K562 (cell line): ENCODE data around the gene NDUFC2. TPM values are rescaled to one million over a fixed set of nuclear protein-coding genes. Genes with fewer than 3 reads are reported as not detected.

Experiments used
- DACH1 ChIP-seq: fragments of 450-650 bp; IDR thresholded peaks from 2 replicates; pipeline ENCODE4 v1.6.1; 2018; ENCODE audit not compliant: partially characterized antibody
- FOXP1 ChIP-seq: sonication (generic); formaldehyde crosslinking; IDR thresholded peaks from 2 replicates; pipeline ENCODE4 v1.8.0; 2022; ENCODE audit warnings: mild to moderate bottlenecking, missing genetic modification reagents
- GTF2F1 ChIP-seq: IDR thresholded peaks from 2 replicates; pipeline ENCODE4 v1.6.1; 2011; ENCODE audit warnings: low read depth, low read length, improper control_type of control experiment
- PHF20 ChIP-seq: fragments of 450-650 bp; IDR thresholded peaks from 2 replicates; pipeline ENCODE4 v1.6.1; 2018; ENCODE audit not compliant: partially characterized antibody
- SIN3A ChIP-seq, 2 experiments: fragments of 150-350 bp in 1 of 2; IDR thresholded peaks; 2 replicates each; pipeline ENCODE4 v1.6.1; 2011 to 2016; ENCODE audit warnings: borderline replicate concordance in 2 of 2, low read depth in 2 of 2, low read length in 2 of 2, mild to moderate bottlenecking in 2 of 2, moderate library complexity in 2 of 2; ENCODE audit not compliant: control insufficient read depth in 1 of 2
- SMARCE1 ChIP-seq: fragments of 450-650 bp; IDR thresholded peaks from 2 replicates; pipeline ENCODE4 v1.7.1; 2016; ENCODE audit warnings: mild to moderate bottlenecking
- U2AF1 ChIP-seq: fragments of 200-400 bp; formaldehyde crosslinking; optimal IDR thresholded peaks from 2 replicates; pipeline ENCODE3; 2017; ENCODE audit warnings: mild to moderate bottlenecking, low read depth, low read length, moderate library complexity
- ZNF184 ChIP-seq: sonication (generic); formaldehyde crosslinking; IDR thresholded peaks from 2 replicates; pipeline ENCODE4 v1.5.0; 2020; ENCODE audit warnings: missing genetic modification reagents
- polyA plus RNA-seq, 8 experiments: library from polyadenylated mRNA; depleted of rRNA in 4 of 8; stranded (reverse) in 5 of 8; unstranded in 3 of 8; fragments of >200 nt; fragmentation: Nextera tagmentation in 2 of 8; fragmentation: Illumina TruSeq in 1 of 8; extraction: Ambion mirVana in 2 of 8; extraction: Trizol in 1 of 8; gene quantifications; 2 replicates each; pipeline versions ENCODE4 v1.2.1 to v1.2.3, GENCODE V29; 2011 to 2014; ENCODE audit warnings: inconsistent platforms in 1 of 8, missing spikeins in 1 of 8
- total RNA-seq, 7 experiments: library from RNA; depleted of rRNA in 6 of 7; stranded (reverse); fragments of >200 nt in 6 of 7; fragmentation: Illumina TruSeq in 2 of 7; extraction: Trizol in 2 of 7; gene quantifications; 2 replicates each; pipeline versions ENCODE4 v1.2.1 to v1.2.3, GENCODE V29; 2011 to 2021; ENCODE audit warnings: low replicate concordance in 1 of 7
- TF ChIP-seq, protein P1 (sequence below): fragments of 450-650 bp; IDR thresholded peaks from 2 replicates; pipeline ENCODE4 v1.6.1; 2014; ENCODE audit warnings: low read depth, mild to moderate bottlenecking, moderate library complexity, borderline replicate concordance
- TF ChIP-seq, protein P2 (sequence below): sonication (generic); formaldehyde crosslinking; IDR thresholded peaks from 2 replicates; pipeline ENCODE4 v1.8.1; 2023; ENCODE audit warnings: mild to moderate bottlenecking, missing genetic modification reagents
- TF ChIP-seq, protein P3 (sequence below): fragments of 200-600 bp; sonication (generic); IDR thresholded peaks from one replicate; pipeline ENCODE4 v1.6.1; 2012; ENCODE audit warnings: mild to moderate bottlenecking, low read depth, low read length, inconsistent platforms
- TF ChIP-seq, protein P4 (sequence below): fragments of 250-450 bp; sonication (Bioruptor Pico); IDR thresholded peaks from 2 replicates; pipeline ENCODE4 v1.8.0; 2021; ENCODE audit warnings: borderline replicate concordance, mild to moderate bottlenecking, moderate library complexity; ENCODE audit not compliant: poor library complexity, severe bottlenecking

NDUFC2 gene
- total and polyA plus RNA-seq, 9 of the 15 experiments (the other 6 are each of a cell fraction or from before 2014, with no cell fraction given), result 168 to 1,119 (median 442) TPM

DNA sequence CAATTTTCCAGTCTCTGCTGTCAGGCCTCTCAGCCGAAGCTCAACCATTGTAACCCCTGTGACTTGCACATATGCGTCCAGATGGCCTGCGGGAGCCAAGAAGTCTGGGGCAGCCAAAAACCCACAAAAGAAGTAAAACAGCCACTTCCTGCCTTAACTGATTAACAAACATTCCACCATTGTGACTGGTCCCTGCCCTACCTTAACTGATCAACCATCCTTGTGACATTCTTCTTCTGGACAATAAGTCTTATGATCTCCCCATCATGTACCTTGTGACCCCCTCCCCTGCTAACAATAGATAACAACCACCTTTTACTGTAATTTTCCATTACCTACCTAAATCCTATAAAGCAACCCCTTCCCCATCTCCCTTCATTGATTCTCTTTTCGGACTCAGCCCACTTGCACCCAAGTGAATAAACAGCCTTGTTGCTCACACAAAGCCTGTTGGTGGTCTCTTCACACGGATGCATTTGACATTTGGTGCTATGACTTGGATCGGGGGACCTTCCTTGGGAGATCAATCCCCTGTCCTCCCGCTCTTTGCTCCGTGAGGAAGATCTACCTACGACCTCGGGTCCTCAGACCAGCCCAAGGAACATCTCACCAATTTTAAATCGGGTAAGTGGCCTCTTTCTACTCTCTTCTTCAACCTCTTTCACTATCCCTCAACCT is 1.3 kb upstream of the NDUFC2 start (continued):
- TF ChIP-seq GTF2F1 (no peak), DACH1 (no peak), SMARCE1 (peak; percentile 70; the same call in 1 of the 2 replicates), FOXP1 (CRISPR knock-in tag) (no peak), PHF20 (no peak), U2AF1 (no peak), ZNF184 (no peak), SIN3A (IDR thresholded peaks at IDR 0.05; ENCODE audit: borderline replicate concordance in 2 of 2, control insufficient read depth in 1 of 2, low read depth in 2 of 2, low read length in 2 of 2) (no peak)
- TF ChIP-seq, protein P1, sequence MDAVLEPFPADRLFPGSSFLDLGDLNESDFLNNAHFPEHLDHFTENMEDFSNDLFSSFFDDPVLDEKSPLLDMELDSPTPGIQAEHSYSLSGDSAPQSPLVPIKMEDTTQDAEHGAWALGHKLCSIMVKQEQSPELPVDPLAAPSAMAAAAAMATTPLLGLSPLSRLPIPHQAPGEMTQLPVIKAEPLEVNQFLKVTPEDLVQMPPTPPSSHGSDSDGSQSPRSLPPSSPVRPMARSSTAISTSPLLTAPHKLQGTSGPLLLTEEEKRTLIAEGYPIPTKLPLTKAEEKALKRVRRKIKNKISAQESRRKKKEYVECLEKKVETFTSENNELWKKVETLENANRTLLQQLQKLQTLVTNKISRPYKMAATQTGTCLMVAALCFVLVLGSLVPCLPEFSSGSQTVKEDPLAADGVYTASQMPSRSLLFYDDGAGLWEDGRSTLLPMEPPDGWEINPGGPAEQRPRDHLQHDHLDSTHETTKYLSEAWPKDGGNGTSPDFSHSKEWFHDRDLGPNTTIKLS, result no peak
- TF ChIP-seq, protein P2, sequence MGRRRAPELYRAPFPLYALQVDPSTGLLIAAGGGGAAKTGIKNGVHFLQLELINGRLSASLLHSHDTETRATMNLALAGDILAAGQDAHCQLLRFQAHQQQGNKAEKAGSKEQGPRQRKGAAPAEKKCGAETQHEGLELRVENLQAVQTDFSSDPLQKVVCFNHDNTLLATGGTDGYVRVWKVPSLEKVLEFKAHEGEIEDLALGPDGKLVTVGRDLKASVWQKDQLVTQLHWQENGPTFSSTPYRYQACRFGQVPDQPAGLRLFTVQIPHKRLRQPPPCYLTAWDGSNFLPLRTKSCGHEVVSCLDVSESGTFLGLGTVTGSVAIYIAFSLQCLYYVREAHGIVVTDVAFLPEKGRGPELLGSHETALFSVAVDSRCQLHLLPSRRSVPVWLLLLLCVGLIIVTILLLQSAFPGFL, result no peak
- TF ChIP-seq, protein P3, sequence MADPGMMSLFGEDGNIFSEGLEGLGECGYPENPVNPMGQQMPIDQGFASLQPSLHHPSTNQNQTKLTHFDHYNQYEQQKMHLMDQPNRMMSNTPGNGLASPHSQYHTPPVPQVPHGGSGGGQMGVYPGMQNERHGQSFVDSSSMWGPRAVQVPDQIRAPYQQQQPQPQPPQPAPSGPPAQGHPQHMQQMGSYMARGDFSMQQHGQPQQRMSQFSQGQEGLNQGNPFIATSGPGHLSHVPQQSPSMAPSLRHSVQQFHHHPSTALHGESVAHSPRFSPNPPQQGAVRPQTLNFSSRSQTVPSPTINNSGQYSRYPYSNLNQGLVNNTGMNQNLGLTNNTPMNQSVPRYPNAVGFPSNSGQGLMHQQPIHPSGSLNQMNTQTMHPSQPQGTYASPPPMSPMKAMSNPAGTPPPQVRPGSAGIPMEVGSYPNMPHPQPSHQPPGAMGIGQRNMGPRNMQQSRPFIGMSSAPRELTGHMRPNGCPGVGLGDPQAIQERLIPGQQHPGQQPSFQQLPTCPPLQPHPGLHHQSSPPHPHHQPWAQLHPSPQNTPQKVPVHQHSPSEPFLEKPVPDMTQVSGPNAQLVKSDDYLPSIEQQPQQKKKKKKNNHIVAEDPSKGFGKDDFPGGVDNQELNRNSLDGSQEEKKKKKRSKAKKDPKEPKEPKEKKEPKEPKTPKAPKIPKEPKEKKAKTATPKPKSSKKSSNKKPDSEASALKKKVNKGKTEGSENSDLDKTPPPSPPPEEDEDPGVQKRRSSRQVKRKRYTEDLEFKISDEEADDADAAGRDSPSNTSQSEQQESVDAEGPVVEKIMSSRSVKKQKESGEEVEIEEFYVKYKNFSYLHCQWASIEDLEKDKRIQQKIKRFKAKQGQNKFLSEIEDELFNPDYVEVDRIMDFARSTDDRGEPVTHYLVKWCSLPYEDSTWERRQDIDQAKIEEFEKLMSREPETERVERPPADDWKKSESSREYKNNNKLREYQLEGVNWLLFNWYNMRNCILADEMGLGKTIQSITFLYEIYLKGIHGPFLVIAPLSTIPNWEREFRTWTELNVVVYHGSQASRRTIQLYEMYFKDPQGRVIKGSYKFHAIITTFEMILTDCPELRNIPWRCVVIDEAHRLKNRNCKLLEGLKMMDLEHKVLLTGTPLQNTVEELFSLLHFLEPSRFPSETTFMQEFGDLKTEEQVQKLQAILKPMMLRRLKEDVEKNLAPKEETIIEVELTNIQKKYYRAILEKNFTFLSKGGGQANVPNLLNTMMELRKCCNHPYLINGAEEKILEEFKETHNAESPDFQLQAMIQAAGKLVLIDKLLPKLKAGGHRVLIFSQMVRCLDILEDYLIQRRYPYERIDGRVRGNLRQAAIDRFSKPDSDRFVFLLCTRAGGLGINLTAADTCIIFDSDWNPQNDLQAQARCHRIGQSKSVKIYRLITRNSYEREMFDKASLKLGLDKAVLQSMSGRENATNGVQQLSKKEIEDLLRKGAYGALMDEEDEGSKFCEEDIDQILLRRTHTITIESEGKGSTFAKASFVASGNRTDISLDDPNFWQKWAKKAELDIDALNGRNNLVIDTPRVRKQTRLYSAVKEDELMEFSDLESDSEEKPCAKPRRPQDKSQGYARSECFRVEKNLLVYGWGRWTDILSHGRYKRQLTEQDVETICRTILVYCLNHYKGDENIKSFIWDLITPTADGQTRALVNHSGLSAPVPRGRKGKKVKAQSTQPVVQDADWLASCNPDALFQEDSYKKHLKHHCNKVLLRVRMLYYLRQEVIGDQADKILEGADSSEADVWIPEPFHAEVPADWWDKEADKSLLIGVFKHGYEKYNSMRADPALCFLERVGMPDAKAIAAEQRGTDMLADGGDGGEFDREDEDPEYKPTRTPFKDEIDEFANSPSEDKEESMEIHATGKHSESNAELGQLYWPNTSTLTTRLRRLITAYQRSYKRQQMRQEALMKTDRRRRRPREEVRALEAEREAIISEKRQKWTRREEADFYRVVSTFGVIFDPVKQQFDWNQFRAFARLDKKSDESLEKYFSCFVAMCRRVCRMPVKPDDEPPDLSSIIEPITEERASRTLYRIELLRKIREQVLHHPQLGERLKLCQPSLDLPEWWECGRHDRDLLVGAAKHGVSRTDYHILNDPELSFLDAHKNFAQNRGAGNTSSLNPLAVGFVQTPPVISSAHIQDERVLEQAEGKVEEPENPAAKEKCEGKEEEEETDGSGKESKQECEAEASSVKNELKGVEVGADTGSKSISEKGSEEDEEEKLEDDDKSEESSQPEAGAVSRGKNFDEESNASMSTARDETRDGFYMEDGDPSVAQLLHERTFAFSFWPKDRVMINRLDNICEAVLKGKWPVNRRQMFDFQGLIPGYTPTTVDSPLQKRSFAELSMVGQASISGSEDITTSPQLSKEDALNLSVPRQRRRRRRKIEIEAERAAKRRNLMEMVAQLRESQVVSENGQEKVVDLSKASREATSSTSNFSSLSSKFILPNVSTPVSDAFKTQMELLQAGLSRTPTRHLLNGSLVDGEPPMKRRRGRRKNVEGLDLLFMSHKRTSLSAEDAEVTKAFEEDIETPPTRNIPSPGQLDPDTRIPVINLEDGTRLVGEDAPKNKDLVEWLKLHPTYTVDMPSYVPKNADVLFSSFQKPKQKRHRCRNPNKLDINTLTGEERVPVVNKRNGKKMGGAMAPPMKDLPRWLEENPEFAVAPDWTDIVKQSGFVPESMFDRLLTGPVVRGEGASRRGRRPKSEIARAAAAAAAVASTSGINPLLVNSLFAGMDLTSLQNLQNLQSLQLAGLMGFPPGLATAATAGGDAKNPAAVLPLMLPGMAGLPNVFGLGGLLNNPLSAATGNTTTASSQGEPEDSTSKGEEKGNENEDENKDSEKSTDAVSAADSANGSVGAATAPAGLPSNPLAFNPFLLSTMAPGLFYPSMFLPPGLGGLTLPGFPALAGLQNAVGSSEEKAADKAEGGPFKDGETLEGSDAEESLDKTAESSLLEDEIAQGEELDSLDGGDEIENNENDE, result no peak
- TF ChIP-seq, protein P4, sequence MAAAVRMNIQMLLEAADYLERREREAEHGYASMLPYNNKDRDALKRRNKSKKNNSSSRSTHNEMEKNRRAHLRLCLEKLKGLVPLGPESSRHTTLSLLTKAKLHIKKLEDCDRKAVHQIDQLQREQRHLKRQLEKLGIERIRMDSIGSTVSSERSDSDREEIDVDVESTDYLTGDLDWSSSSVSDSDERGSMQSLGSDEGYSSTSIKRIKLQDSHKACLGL (CRISPR knock-in tag), result no peak
